KBM-7 (cell line): Measurements from ENCODE around the gene SEC61G.

Experiments used
- DNase-seq: peaks from one replicate; pipeline ENCODE4 v3.0.0-alpha.2; 2015
- in situ Hi-C: fragments of 300-500 bp; cut with MboI; formaldehyde crosslinking; loops from 2 replicates; pipeline ENCODE4 v1.14.3; 2020; ENCODE audit warnings: low sequenced_read_pairs, low pct_unique_long_range_greater_than_20kb, mixed read lengths

SEC61G gene

GRCh38 chr7:54774785-54775740, 16.1 kb upstream of the SEC61G start:
- in situ Hi-C loops, result loop anchor here (25.0 kb wide), 1 partner anchor 487 kb away; no protein-coding TSS in a partner anchor
- DNase-seq, result no peak

- DNase-seq, result peak; percentile 73
- in situ Hi-C loops, result no loop called here
These were observed 14.7 kb upstream of the SEC61G start for GRCh38 chr7:54773472-54774399.

- no peak for DNase-seq
- in situ Hi-C loops, result no loop called here
These were observed 10.2 kb upstream of the SEC61G start for GRCh38 chr7:54769203-54769602.

- DNase-seq, result no peak
- in situ Hi-C loops, result no loop called here
These were observed 5.8 kb upstream of the SEC61G start for GRCh38 chr7:54764861-54765260.

GRCh38 chr7:54757711-54758110, 1.3 kb downstream of the SEC61G start:
- in situ Hi-C loops, result no loop called here
- no peak for DNase-seq

- in situ Hi-C loops, result no loop called here
- no peak for DNase-seq
These were observed 9.8 kb downstream of the SEC61G start for GRCh38 chr7:54749200-54749599.

GRCh38 chr7:54747234-54747633, 11.8 kb downstream of the SEC61G start:
- DNase-seq, result no peak
- in situ Hi-C loops, result no loop called here

- DNase-seq, result no peak
- in situ Hi-C loops, result no loop called here
These were observed 15.4 kb downstream of the SEC61G start for GRCh38 chr7:54743580-54743979.

GRCh38 chr7:54738737-54739136, 20.3 kb downstream of the SEC61G start:
- in situ Hi-C loops, result no loop called here
- DNase-seq, result no peak

GRCh38 chr7:54729107-54729506, 29.9 kb downstream of the SEC61G start:
- no peak for DNase-seq

GRCh38 chr7:54728411-54728810, 30.6 kb downstream of the SEC61G start:
- no peak for DNase-seq
- in situ Hi-C loops, result no loop called here

More at GRCh38 chr7:54729107-54729506, 29.9 kb downstream of the SEC61G start:
- in situ Hi-C loops, result no loop called here

- DNase-seq, result no peak
- in situ Hi-C loops, result no loop called here
These were observed 33.8 kb downstream of the SEC61G start for GRCh38 chr7:54725255-54725654.

- DNase-seq, result no peak
- in situ Hi-C loops, result no loop called here
These were observed 36.5 kb downstream of the SEC61G start for GRCh38 chr7:54722502-54722901.

GRCh38 chr7:54722026-54722425, 37.0 kb downstream of the SEC61G start:
- in situ Hi-C loops, result no loop called here
- no peak for DNase-seq

GRCh38 chr7:54719974-54720373, 39.0 kb downstream of the SEC61G start:
- in situ Hi-C loops, result no loop called here
- DNase-seq, result no peak

- DNase-seq, result no peak
- in situ Hi-C loops, result no loop called here
These were observed 39.6 kb downstream of the SEC61G start for GRCh38 chr7:54719425-54719824.

- in situ Hi-C loops, result no loop called here
- DNase-seq, result no peak
These were observed 46.2 kb downstream of the SEC61G start for GRCh38 chr7:54712820-54713219.

- in situ Hi-C loops, result no loop called here
- DNase-seq, result no peak
These were observed 47.0 kb downstream of the SEC61G start for GRCh38 chr7:54711900-54712595.

GRCh38 chr7:54709283-54709682, 49.7 kb downstream of the SEC61G start:
- DNase-seq, result no peak
- in situ Hi-C loops, result no loop called here
